MG63 (cell line): Measurements from ENCODE around the gene PTPN9. TPM values are rescaled to one million over a fixed set of nuclear protein-coding genes. Genes with fewer than 3 reads are reported as not detected.
A peak's percentile ranks its signal among the peaks of the same experiment; 100 is the strongest.
"Not testable (repeated sequence)": the region's sequence is repeated elsewhere in the genome, so short reads cannot be mapped to it uniquely, and the experiment has no call there.

ENCODE experiments used
- DNase-seq: peaks from one replicate; pipeline ENCODE4 v3.0.0-alpha.2; 2020
- H3K27me3 ChIP-seq: fragments of 250-450 bp; sonication (Bioruptor Pico); 2 replicates; pipeline ENCODE4 v1.5.1; 2020; ENCODE audit warnings: mild to moderate bottlenecking, moderate library complexity
- H3K36me3 ChIP-seq: fragments of 250-450 bp; sonication (Bioruptor Pico); 2 replicates; pipeline ENCODE4 v1.5.1; 2020; ENCODE audit warnings: mild to moderate bottlenecking, moderate library complexity
- H3K4me3 ChIP-seq: fragments of 250-450 bp; sonication (Bioruptor Pico); 2 replicates; pipeline ENCODE4 v1.5.1; 2020; ENCODE audit warnings: mild to moderate bottlenecking, moderate library complexity
- H3K9me3 ChIP-seq: fragments of 250-450 bp; sonication (Bioruptor Pico); 2 replicates; pipeline ENCODE4 v1.5.1; 2020; ENCODE audit warnings: mild to moderate bottlenecking, moderate library complexity
- total RNA-seq: library from RNA; depleted of rRNA; stranded (reverse); fragments of >200 nt; shearing (Covaris generic); gene quantifications from 2 replicates; pipeline ENCODE4 v1.2.3, GENCODE V29; 2014; ENCODE audit warnings: low replicate concordance

PTPN9 gene
- total RNA-seq, 1 experiment from 2014 or later, result 17.6 TPM

- no peaks in the 10 kb centered on the region for H3K9me3 ChIP-seq
- DNase-seq, result peak; percentile 84
- H3K27me3 ChIP-seq, result no peaks in the 10 kb centered on the region
- H3K36me3 ChIP-seq, result peaks cover 4% of the 10 kb centered on the region
- H3K4me3 ChIP-seq, result peak overlapping the region; percentile 99
Observed at GRCh38 chr15:75452364-75452864, 126.7 kb downstream of the PTPN9 start.

DNA sequence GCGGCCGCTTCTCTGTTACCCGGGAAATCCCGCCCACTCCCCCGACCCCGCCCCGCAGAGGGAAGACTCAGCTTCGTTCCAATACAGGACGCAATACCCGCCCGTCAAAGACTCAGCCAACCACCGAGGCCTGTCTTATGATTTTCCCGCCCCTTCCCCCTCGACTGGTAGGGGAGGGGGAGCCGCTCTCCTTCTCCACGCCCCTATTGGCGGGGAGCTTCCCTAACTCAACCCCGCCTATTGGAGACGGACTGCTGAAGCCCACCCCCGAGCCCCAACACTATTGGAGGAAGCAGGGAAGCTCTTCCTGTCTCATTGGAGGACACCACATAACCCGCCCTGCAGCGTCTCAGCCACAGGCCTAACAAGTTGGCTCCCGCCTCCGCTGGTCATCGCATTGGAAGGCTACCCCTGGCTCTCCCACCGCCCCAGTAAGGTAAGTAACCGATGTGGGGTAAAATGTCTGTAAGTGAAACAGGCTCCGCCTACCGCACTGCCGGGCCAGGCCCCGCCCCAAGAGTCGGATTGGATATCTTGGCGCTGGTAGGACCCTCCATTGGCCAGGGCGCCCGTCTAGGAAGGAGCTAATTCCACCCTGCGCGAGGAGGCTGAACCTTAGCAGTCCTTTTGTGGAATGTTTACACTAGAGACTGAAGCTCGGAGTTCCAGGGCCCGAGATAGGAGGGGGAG lies 127.3 kb downstream of the PTPN9 start, which contains the start of gene SIN3A:
TSS of gene SIN3A (minus strand) at position 17 of the 690 bp plus-strand sequence. CDS start 21,315 bp downstream, outside the sequence.
- DNase-seq, result peak; percentile 100

DNA sequence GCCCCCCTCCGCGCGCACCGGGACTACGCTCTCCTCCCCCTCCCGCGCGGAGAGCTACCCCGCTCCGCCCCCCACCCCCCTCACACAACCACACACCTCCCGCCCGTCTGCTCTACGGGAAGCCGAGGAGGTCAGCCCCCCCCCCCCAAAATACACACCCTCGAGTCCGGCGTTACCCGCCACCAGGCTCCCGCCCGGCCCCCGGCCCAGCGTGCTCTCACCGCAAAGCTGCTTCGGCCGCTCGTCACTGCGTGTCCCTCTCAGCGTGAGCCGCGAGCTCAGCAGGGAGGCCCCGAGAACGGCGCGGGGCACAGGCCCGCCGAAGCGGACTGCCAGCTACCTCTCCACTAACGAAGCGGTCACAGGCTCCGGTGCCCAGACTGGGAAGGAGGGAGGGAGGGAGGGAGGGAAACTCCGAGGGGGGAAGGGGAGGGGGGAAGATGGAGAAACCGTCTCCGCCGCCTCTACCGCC lies 127.9 kb downstream of the PTPN9 start:
- H3K36me3 ChIP-seq, result peaks cover 13% of the 10 kb centered on the region

More for the DNA sequence above, 127.3 kb downstream of the PTPN9 start, which contains the start of gene SIN3A:
- H3K36me3 ChIP-seq, result peaks cover 9% of the 10 kb centered on the region
- H3K4me3 ChIP-seq, result peak within 1 kb of the TSS; percentile 99
- no peaks in the 10 kb centered on the region for H3K9me3 ChIP-seq
- H3K27me3 ChIP-seq, result no peaks in the 10 kb centered on the region

GRCh38 chr15:75450307-75451201 lies 128.6 kb downstream of the PTPN9 start:
- peak; percentile 98 for DNase-seq
- Histone ChIP-seq H3K36me3 (peaks cover 19% of the 10 kb centered on the region), H3K4me3 (peak overlapping the region; percentile 65), H3K27me3 (no peaks in the 10 kb centered on the region), H3K9me3 (no peaks in the 10 kb centered on the region)

More for the DNA sequence above, 127.9 kb downstream of the PTPN9 start:
- Histone ChIP-seq H3K4me3 (peak overlapping the region; percentile 65), H3K9me3 (no peaks in the 10 kb centered on the region), H3K27me3 (no peaks in the 10 kb centered on the region)
- DNase-seq, result no peak

DNA sequence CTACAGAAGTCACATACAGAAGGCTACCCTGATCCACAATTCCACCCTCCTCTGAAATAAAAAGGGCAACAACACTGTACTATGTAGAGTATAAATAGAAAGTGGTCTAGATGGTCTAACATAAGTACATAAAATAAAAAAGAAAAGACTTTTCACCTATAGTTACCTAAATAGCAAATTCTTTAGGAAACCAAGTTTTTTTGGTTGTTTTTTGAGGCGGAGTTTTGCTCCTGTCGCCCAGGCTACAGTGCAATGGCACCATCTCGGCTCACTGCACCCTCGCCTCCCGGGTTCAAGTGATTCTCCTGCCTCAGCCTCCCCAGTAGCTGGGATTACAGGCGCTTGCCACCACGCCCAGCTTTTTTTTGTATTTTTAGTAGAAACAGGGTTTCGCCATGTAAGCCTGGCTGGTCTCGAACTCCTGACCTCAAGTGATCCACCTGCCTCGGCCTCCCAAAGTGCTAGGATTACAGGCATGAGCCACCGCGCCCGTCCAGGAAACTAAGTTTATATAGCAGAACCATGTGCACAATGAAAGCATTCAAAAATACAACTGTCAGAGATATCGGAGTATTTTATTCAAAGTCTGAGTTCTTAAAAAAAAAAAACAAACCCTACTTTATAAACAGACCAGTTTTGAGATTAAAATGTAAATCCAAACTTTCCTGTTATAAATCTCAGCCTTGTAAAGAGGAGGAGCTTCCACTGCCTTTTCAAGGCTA lies 129.4 kb downstream of the PTPN9 start:
- Histone ChIP-seq H3K36me3 (peaks cover 19% of the 10 kb centered on the region), H3K4me3 (peak overlapping the region; percentile 65), H3K27me3 (no peaks in the 10 kb centered on the region), H3K9me3 (no peaks in the 10 kb centered on the region)
- no peak for DNase-seq

GRCh38 chr15:75448171-75448570 lies 130.9 kb downstream of the PTPN9 start:
- H3K36me3 ChIP-seq, result peaks cover 21% of the 10 kb centered on the region
- DNase-seq, H3K27me3 ChIP-seq, H3K9me3 ChIP-seq, H3K4me3 ChIP-seq: not testable (repeated sequence)

- Histone ChIP-seq H3K36me3 (peaks cover 31% of the 10 kb centered on the region), H3K27me3 (no peaks in the 10 kb centered on the region), H3K4me3 (no peak overlapping the region), H3K9me3 (no peaks in the 10 kb centered on the region)
- no peak for DNase-seq
Observed at GRCh38 chr15:75446151-75446550, 133.0 kb downstream of the PTPN9 start.

- H3K9me3 ChIP-seq, H3K27me3 ChIP-seq, H3K4me3 ChIP-seq, DNase-seq: not testable (repeated sequence)
- H3K36me3 ChIP-seq, result peaks cover 34% of the 10 kb centered on the region
Observed at GRCh38 chr15:75445324-75445723, 133.8 kb downstream of the PTPN9 start.

- H3K27me3 ChIP-seq, H3K4me3 ChIP-seq, DNase-seq, H3K9me3 ChIP-seq: not testable (repeated sequence)
- H3K36me3 ChIP-seq, result peaks cover 36% of the 10 kb centered on the region
Observed at GRCh38 chr15:75443972-75444453, 135.1 kb downstream of the PTPN9 start.

- no peak overlapping the region for H3K4me3 ChIP-seq
Observed at GRCh38 chr15:75437721-75438120, 141.4 kb downstream of the PTPN9 start.

DNA sequence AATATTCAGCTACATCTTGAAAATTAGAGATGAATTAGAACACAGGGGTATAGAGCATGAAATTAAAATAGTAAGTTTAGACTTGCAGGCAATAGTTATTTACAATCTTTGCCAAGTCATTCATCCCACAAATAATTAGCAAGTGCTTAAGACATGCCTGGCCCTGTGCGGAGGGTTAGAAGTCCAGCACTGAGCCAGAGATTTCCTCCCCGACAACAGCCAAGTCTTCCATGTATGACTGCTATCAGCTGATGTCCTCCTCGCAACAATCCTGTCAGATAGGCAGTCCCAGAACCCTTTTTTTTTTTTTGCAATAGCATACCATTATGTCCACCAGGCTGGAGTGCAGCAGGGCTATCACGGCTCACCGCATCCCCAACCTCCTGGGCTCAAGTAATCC lies 142.2 kb downstream of the PTPN9 start:
- Histone ChIP-seq H3K27me3 (no peaks in the 10 kb centered on the region), H3K4me3 (no peak overlapping the region), H3K36me3 (peaks cover 36% of the 10 kb centered on the region), H3K9me3 (no peaks in the 10 kb centered on the region)
- no peak for DNase-seq

More at GRCh38 chr15:75437721-75438120, 141.4 kb downstream of the PTPN9 start:
- DNase-seq, result no peak
- Histone ChIP-seq H3K36me3 (peaks cover 34% of the 10 kb centered on the region), H3K27me3 (no peaks in the 10 kb centered on the region), H3K9me3 (no peaks in the 10 kb centered on the region)

DNA sequence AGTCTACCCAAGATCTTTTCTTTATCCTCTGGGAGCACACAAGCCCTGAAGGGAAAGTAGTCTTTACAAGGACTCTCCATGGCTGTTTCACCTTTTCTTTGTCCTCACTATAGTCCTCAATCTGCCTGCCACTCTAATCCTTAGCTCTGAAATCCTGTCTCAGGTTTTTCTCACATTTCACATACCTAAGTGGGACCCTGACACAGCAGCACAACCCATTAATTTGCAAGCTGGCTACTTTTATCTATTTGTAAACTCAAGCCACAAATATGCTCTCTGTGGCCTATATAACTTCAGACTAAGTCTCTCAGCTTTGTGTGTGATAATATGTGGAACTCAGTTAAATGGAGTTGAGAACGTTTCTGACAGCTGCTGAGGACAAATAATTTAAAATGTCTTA lies 147.4 kb downstream of the PTPN9 start:
- no peak for DNase-seq
- Histone ChIP-seq H3K4me3 (no peak overlapping the region), H3K27me3 (no peaks in the 10 kb centered on the region), H3K36me3 (peaks cover 56% of the 10 kb centered on the region), H3K9me3 (no peaks in the 10 kb centered on the region)

DNA sequence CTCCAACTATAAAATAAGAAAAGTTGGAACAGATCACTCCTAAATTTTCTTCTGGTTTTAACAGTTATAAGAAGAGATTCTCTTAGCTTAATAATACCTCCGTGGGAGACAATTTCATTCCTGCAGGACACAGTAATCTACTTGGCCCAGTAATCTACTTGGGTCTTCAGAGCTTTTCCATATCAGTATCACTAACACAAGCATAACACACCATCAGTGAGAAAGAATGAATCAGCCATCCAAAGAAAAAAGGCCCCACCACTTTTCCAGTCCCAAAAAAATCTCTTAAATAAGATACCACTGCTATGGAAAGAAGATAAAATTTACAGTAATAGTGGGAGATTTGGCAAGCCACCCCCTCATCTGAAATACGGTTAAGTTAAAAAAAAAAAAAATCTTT lies 147.8 kb downstream of the PTPN9 start:
- Histone ChIP-seq H3K9me3 (no peaks in the 10 kb centered on the region), H3K36me3 (peaks cover 56% of the 10 kb centered on the region), H3K27me3 (no peaks in the 10 kb centered on the region), H3K4me3 (no peak overlapping the region)
- no peak for DNase-seq

DNA sequence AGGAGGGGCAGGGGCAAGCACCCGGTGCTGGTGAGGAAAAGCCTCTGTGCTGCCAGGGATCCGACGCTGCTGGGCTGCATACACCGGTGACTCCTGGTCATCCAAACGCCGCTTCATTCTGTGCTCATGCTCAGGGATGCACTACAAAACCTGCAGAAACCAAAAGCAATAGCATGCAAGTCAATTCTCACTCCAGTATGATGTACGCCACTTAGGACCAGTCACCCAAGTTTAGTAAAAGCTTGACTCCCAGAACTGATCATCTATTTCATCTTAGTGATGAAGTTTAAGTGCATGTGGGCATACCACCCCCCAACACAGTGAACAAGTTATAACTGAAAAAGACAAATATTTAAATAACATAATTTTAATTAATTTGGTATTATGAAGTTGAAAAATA lies 148.9 kb downstream of the PTPN9 start:
- H3K9me3 ChIP-seq, result no peaks in the 10 kb centered on the region
- H3K27me3 ChIP-seq, result no peaks in the 10 kb centered on the region
- no peak for DNase-seq
- peaks cover 53% of the 10 kb centered on the region for H3K36me3 ChIP-seq
- H3K4me3 ChIP-seq, result no peak overlapping the region

DNA sequence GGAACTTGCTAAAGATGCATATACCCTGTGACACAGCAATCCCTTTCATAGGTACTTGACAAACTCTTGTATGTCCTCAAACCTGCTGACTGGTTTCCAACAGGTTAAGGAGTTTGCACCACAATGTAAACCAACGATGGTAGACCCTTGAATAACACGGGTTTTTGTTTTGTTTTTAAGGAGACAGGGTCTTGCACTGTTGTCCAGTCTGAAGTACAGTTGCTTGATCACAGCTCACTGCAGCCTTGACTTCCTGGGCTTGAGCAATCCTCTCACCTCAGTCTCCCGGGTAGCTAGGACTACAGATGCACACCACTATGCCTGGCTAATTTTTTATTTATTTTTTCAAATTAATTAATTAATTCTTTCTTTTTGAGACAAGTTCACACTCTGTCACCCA lies 151.0 kb downstream of the PTPN9 start:
- no peaks in the 10 kb centered on the region for H3K9me3 ChIP-seq
- DNase-seq, result no peak
- H3K27me3 ChIP-seq, result no peaks in the 10 kb centered on the region
- no peak overlapping the region for H3K4me3 ChIP-seq
- peaks cover 59% of the 10 kb centered on the region for H3K36me3 ChIP-seq

DNA sequence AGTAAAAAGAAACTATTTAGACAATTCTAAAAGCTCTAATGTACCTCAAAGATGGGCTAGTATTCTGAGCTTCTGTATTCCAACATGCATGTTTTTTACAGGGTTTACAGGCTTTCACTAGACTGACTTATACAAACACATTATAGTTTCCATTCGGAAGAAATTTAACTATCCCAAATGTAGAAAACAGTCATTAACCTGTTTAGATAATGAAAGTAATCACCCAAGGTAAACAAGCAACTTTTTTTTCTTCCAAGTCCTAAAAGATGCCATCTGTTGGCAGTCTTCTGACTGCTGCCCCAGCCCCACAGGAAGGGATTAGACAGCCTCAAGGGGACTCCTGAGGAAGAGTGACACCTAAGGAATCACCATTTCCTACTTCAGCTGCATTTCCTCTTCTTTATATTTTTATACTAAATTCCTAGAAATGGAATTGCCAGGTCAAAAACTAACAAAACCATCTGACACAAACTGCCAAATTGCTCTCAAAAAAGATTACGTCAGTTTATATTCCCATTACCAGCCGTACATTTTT lies 153.1 kb downstream of the PTPN9 start:
- DNase-seq, result no peak
- Histone ChIP-seq H3K36me3 (peaks cover 66% of the 10 kb centered on the region), H3K27me3 (no peaks in the 10 kb centered on the region), H3K4me3 (no peak overlapping the region), H3K9me3 (no peaks in the 10 kb centered on the region)
